ENCODE measurements around the gene ADO.

Gene ADO

DNA sequence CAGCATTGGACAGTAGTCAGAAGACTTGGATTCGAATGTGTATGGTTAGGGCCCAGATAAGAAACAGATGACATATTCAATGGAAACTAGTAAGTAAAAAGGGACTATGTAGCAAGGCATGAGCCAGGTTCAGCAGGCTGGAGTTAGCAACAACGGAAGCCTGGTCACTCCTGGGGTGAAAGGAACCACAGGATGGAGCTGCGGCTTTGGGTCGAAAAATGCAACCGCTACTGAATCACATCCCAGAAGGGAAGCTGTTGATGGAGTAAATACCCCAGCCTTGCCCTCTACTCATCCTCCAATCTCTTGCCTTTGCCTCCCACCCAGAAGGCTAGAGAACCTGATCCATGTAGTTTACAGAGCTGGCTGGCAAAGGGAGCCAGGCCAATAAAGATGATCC lies 49.2 kb downstream of the ADO start:
- no peak overlapping the region for H3K9ac ChIP-seq (ENCODE audit: low read depth, low read length)
- no peaks in the 10 kb centered on the region for H3K9me3 ChIP-seq (replicated peaks; ENCODE audit: low read length)
- H3K4me3 ChIP-seq (ENCODE audit: low read length), result no peak overlapping the region
- H3K27me3 ChIP-seq (ENCODE audit: control insufficient read depth, insufficient read depth, low read length), result peaks cover 3% of the 10 kb centered on the region
- H3K4me1 ChIP-seq (ENCODE audit: control insufficient read depth, insufficient read depth, low read length), result no peaks in the 10 kb centered on the region
- no peak overlapping the region for H3K4me2 ChIP-seq (ENCODE audit: low read length)
- H3K36me3 ChIP-seq (ENCODE audit: insufficient read depth, low read length), result no peaks in the 10 kb centered on the region

DNA sequence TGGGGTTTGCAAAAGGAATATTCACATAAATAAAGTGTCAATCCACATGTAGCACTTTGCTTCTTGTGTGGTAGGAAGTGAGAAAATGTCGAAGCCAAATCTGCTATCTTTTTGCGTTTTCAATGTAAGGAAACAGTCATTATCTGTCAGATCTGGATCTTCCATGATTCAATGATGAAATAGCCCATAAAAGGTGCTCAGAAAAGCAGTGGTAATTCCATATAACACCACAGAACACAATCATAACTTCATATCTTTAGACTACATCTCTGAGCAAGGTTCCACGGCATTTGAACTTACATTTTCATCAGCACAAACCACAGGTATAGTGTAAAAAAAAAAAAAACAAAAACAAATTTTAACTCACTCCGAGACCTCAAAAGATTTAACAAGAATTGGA lies 51.5 kb downstream of the ADO start:
- Histone ChIP-seq H3K9ac (ENCODE audit: low read depth, low read length) (no peak overlapping the region), H3K4me2 (ENCODE audit: low read length) (no peak overlapping the region), H3K4me1 (ENCODE audit: control insufficient read depth, insufficient read depth, low read length) (no peaks in the 10 kb centered on the region), H3K36me3 (ENCODE audit: insufficient read depth, low read length) (no peaks in the 10 kb centered on the region), H3K27me3 (ENCODE audit: control insufficient read depth, insufficient read depth, low read length) (no peaks in the 10 kb centered on the region), H3K4me3 (ENCODE audit: low read length) (no peak overlapping the region), H3K9me3 (replicated peaks; ENCODE audit: low read length) (no peaks in the 10 kb centered on the region)
